B cell (primary cell): ENCODE measurements around the gene RAD51B. TPM values are rescaled to one million over a fixed set of nuclear protein-coding genes. Genes with fewer than 3 reads are reported as not detected.

Experiments
- ATAC-seq: fragments of 200-7000 bp; cut with Tn5 transposase; one replicate; pipeline ENCODE4 v1.10.0; 2021; ENCODE audit warnings: low read depth, mild to moderate bottlenecking, moderate number of reproducible peaks, moderate library complexity
- CTCF ChIA-PET: fragments of 350-600 bp; sonication (Branson Sonifier 250); formaldehyde crosslinking; loops from one replicate; lab custom pipeline; 2021; ENCODE audit warnings: antibody characterized with exemption, inconsistent platforms; lab: Charles Lee
- POLR2A ChIA-PET: fragments of 350-600 bp; sonication (Branson Sonifier 250); formaldehyde crosslinking; loops from one replicate; lab custom pipeline; 2021; ENCODE audit warnings: antibody characterized with exemption; lab: Charles Lee
- DNase-seq: peaks from one replicate; pipeline ENCODE4 v3.0.0; 2013
- H2AFZ ChIP-seq: 2 replicates; pipeline ENCODE4 v1.6.1; 2012; ENCODE audit warnings: mild to moderate bottlenecking, low read depth, low read length; ENCODE audit not compliant: insufficient read depth, poor library complexity, severe bottlenecking
- H3K27ac ChIP-seq, 2 donors: 1 replicate in 1 of 2; 2 replicates in 1 of 2; pipeline ENCODE4 v1.5.1; 2012 to 2013; ENCODE audit warnings: low read length in 2 of 2, mild to moderate bottlenecking in 2 of 2, moderate library complexity in 1 of 2
- H3K27me3 ChIP-seq, 4 experiments: fragments of 200-600 bp in 1 of 4; sonication (generic) in 1 of 4; replicated peaks in 1 of 4; 1 replicate in 2 of 4; 2 replicates in 2 of 4; pipeline versions ENCODE4 v1.6.1 to v1.7.0; 2013 to 2016; ENCODE audit warnings: low read length in 3 of 4, mild to moderate bottlenecking in 2 of 4, mixed read lengths in 1 of 4, moderate library complexity in 1 of 4; ENCODE audit not compliant: insufficient read depth in 4 of 4, control insufficient read depth in 3 of 4; ENCODE audit errors: control extremely low read depth in 1 of 4
- H3K36me3 ChIP-seq, 2 experiments: replicated peaks in 1 of 2; 1 replicate in 1 of 2; 2 replicates in 1 of 2; pipeline versions ENCODE4 v1.6.1 to v1.7.1; 2013; ENCODE audit warnings: low read length in 1 of 2; ENCODE audit not compliant: insufficient read depth in 2 of 2, control insufficient read depth in 1 of 2; ENCODE audit errors: control extremely low read depth in 1 of 2, extremely low read depth in 1 of 2
- H3K4me1 ChIP-seq, 2 donors: fragments of 200-600 bp in 1 of 2; sonication (generic) in 1 of 2; 1 replicate in 1 of 2; 2 replicates in 1 of 2; pipeline versions ENCODE4 v1.5.1 to v1.6.1; 2013 to 2017; ENCODE audit warnings: low read length in 2 of 2; ENCODE audit not compliant: control insufficient read depth in 2 of 2, insufficient read depth in 2 of 2
- H3K4me2 ChIP-seq: replicated peaks from 2 replicates; pipeline ENCODE3; 2012; ENCODE audit warnings: mild to moderate bottlenecking, low read depth, low read length; ENCODE audit not compliant: poor library complexity, severe bottlenecking
- H3K4me3 ChIP-seq, 5 experiments: fragments of 200-600 bp in 1 of 5; sonication (generic) in 1 of 5; 1 replicate in 3 of 5; 2 replicates in 2 of 5; pipeline versions ENCODE4 v1.5.1 to v1.7.0; 2011 to 2016; ENCODE audit warnings: low read length in 4 of 5, mild to moderate bottlenecking in 4 of 5, low read depth in 2 of 5, control low read depth in 1 of 5, moderate library complexity in 1 of 5; ENCODE audit not compliant: insufficient read depth in 1 of 5; ENCODE audit errors: control extremely low read depth in 1 of 5, extremely low read depth in 1 of 5
- H3K79me2 ChIP-seq: fragments of 200-600 bp; sonication (generic); one replicate; pipeline ENCODE4 v1.6.0; 2016; ENCODE audit warnings: low read length; ENCODE audit not compliant: control insufficient read depth, insufficient read depth
- H3K9ac ChIP-seq: fragments of 200-600 bp; sonication (generic); 2 replicates; pipeline ENCODE4 v1.6.1; 2017; ENCODE audit warnings: mild to moderate bottlenecking, low read length, moderate library complexity
- H3K9me3 ChIP-seq, 3 donors: one replicate each; pipeline versions ENCODE4 v1.6.1 to v1.7.1; 2013; ENCODE audit warnings: low read length in 2 of 3; ENCODE audit not compliant: control insufficient read depth in 2 of 3, insufficient read depth in 1 of 3; ENCODE audit errors: control extremely low read depth in 1 of 3
- H4K20me1 ChIP-seq: 2 replicates; pipeline ENCODE4 v1.6.0; 2012; ENCODE audit warnings: mild to moderate bottlenecking, low read length; ENCODE audit not compliant: insufficient read depth, control insufficient read depth, poor library complexity, severe bottlenecking
- H3K27ac Mint-ChIP-seq: one replicate; pipeline ENCODE4 v1.8.0; 2021; ENCODE audit warnings: mixed read lengths
- H3K27me3 Mint-ChIP-seq: one replicate; pipeline ENCODE4 v1.8.0; 2021; ENCODE audit warnings: mixed read lengths
- H3K4me1 Mint-ChIP-seq: one replicate; pipeline ENCODE4 v1.8.0; 2021; ENCODE audit warnings: mixed read lengths
- H3K4me3 Mint-ChIP-seq: one replicate; pipeline ENCODE4 v1.8.0; 2021; ENCODE audit warnings: mixed read lengths
- H3K9me3 Mint-ChIP-seq: one replicate; pipeline ENCODE4 v1.8.0; 2022; ENCODE audit warnings: mixed read lengths; ENCODE audit not compliant: insufficient read depth
- EZH2 ChIP-seq: IDR thresholded peaks from 2 replicates; pipeline ENCODE4 v1.6.1; 2012; ENCODE audit warnings: borderline replicate concordance, low read depth, mild to moderate bottlenecking, moderate library complexity, low read length; ENCODE audit not compliant: insufficient read depth, poor library complexity, severe bottlenecking
- WGBS: methylation state at CpG from one replicate; pipeline ENCODE4 v1.1.5; 2013; ENCODE audit warnings: missing lambda C conversion rate; ENCODE audit not compliant: insufficient coverage; 5-methylcytosine and 5-hydroxymethylcytosine counted together
- intact Hi-C: fragments of 100-400 bp; cut with micrococcal nuclease; formaldehyde crosslinking; loops from one replicate; pipeline ENCODE4 v1.10.0; 2022
- polyA plus RNA-seq: library from polyadenylated mRNA; depleted of rRNA; stranded (reverse); fragments of >200 nt; gene quantifications from 2 replicates; pipeline ENCODE4 v1.2.3, GENCODE V29; 2012
- total RNA-seq, 2 donors: library from RNA; stranded (reverse); fragments of 120-200 nt in 1 of 2; gene quantifications; 1 replicate in 1 of 2; 2 replicates in 1 of 2; pipeline versions ENCODE4 v1.2.3 to v1.2.4, GENCODE V29; 2013 to 2022
- TF ChIP-seq, protein P1 (sequence below): fragments of 200-600 bp; IDR thresholded peaks from one replicate; pipeline ENCODE4 v1.8.0; 2022; ENCODE audit warnings: antibody characterized with exemption, mild to moderate bottlenecking

Gene RAD51B
- total and polyA plus RNA-seq, 2 donors (not counting 1 experiment from before 2014, with no cell fraction given), result 6.5 to 60.6 TPM

GRCh38 chr14:68229423-68230100, 410.0 kb downstream of the RAD51B start:
- no peaks in the 10 kb centered on the region for H3K9me3 ChIP-seq
- H3K4me2 ChIP-seq, result no peak overlapping the region
- ChIA-PET CTCF (no interaction called here), POLR2A (no interaction called here)
- H3K4me3 Mint-ChIP-seq, result no peak overlapping the region
- DNase-seq (no peak), ATAC-seq (no peak)
- H3K27ac Mint-ChIP-seq, result no peak overlapping the region
- no peak overlapping the region for H3K9ac ChIP-seq
- H3K27ac ChIP-seq, result no peak overlapping the region
- no peak overlapping the region for H3K4me3 ChIP-seq
- H4K20me1 ChIP-seq, result no peaks in the 10 kb centered on the region
- no peaks in the 10 kb centered on the region for H3K27me3 ChIP-seq
- peaks cover 4 to 8% of the 10 kb centered on the region in 2 donors for H3K4me1 ChIP-seq
- H3K9me3 Mint-ChIP-seq, result no peaks in the 10 kb centered on the region
- H3K4me1 Mint-ChIP-seq, result no peaks in the 10 kb centered on the region
- no peak overlapping the region for H2AFZ ChIP-seq
- WGBS, result 96% methylated on average over 2 of the region's 3 CpGs
- no peaks in the 10 kb centered on the region for H3K36me3 ChIP-seq
- no peaks in the 10 kb centered on the region for H3K27me3 Mint-ChIP-seq
- TF ChIP-seq EZH2, result no peak
- TF ChIP-seq, protein P1, sequence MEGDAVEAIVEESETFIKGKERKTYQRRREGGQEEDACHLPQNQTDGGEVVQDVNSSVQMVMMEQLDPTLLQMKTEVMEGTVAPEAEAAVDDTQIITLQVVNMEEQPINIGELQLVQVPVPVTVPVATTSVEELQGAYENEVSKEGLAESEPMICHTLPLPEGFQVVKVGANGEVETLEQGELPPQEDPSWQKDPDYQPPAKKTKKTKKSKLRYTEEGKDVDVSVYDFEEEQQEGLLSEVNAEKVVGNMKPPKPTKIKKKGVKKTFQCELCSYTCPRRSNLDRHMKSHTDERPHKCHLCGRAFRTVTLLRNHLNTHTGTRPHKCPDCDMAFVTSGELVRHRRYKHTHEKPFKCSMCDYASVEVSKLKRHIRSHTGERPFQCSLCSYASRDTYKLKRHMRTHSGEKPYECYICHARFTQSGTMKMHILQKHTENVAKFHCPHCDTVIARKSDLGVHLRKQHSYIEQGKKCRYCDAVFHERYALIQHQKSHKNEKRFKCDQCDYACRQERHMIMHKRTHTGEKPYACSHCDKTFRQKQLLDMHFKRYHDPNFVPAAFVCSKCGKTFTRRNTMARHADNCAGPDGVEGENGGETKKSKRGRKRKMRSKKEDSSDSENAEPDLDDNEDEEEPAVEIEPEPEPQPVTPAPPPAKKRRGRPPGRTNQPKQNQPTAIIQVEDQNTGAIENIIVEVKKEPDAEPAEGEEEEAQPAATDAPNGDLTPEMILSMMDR, result no peak
- intact Hi-C loops, result no loop called here
- no peaks in the 10 kb centered on the region for H3K79me2 ChIP-seq

GRCh38 chr14:68230202-68230949, 410.8 kb downstream of the RAD51B start:
- Histone ChIP-seq H3K4me3 (no peak overlapping the region), H3K4me1 (peaks cover 4 to 8% of the 10 kb centered on the region in 2 donors), H3K36me3 (no peaks in the 10 kb centered on the region), H3K4me2 (no peak overlapping the region), H2AFZ (no peak overlapping the region), H3K79me2 (no peaks in the 10 kb centered on the region), H4K20me1 (no peaks in the 10 kb centered on the region), H3K9me3 (no peaks in the 10 kb centered on the region), H3K9ac (no peak overlapping the region), H3K27me3 (no peaks in the 10 kb centered on the region), H3K27ac (no peak overlapping the region)
- CTCF ChIA-PET, result no interaction called here
- TF ChIP-seq EZH2, result no peak
- TF ChIP-seq, protein P1, result no peak
- Mint-ChIP-seq H3K4me3 (no peak overlapping the region), H3K4me1 (no peaks in the 10 kb centered on the region), H3K27me3 (no peaks in the 10 kb centered on the region), H3K9me3 (no peaks in the 10 kb centered on the region), H3K27ac (no peak overlapping the region)
- intact Hi-C loops, result no loop called here
- no peak for DNase-seq
- no peak for ATAC-seq
- 80% methylated on average over 1 of the region's 3 CpGs for WGBS
- POLR2A ChIA-PET, result no interaction called here
